HG03520 (cell line): ENCODE measurements around the gene ESYT2.

Source experiments
- ATAC-seq: cut with Tn5 transposase; IDR thresholded peaks from one replicate; pipeline ENCODE4 v1.9.1; 2021; ENCODE audit warnings: mild to moderate bottlenecking, moderate library complexity; ENCODE audit not compliant: unreplicated experiment

Gene ESYT2

GRCh38 chr7:158827411-158828132, 1.7 kb downstream of the ESYT2 start:
- ATAC-seq = no peak

- ATAC-seq = no peak
Measured at GRCh38 chr7:158825628-158826289, 3.5 kb downstream of the ESYT2 start.

- ATAC-seq = peak; percentile 71
Measured at GRCh38 chr7:158824028-158824427, 5.3 kb downstream of the ESYT2 start.

GRCh38 chr7:158821171-158822031, 7.9 kb downstream of the ESYT2 start:
- ATAC-seq = no peak

- no peak for ATAC-seq
Measured at GRCh38 chr7:158820656-158821055, 8.7 kb downstream of the ESYT2 start.

- ATAC-seq = no peak
Measured at GRCh38 chr7:158819571-158820203, 9.6 kb downstream of the ESYT2 start.

GRCh38 chr7:158818325-158819213, 10.7 kb downstream of the ESYT2 start:
- ATAC-seq = peak; percentile 91

GRCh38 chr7:158816995-158817394, 12.3 kb downstream of the ESYT2 start:
- no peak for ATAC-seq

- no peak for ATAC-seq
Measured at GRCh38 chr7:158816271-158816670, 13.0 kb downstream of the ESYT2 start.

- no peak for ATAC-seq
Measured at GRCh38 chr7:158815800-158816128, 13.5 kb downstream of the ESYT2 start.

GRCh38 chr7:158815083-158815799, 14.1 kb downstream of the ESYT2 start:
- ATAC-seq = no peak

GRCh38 chr7:158814637-158815036, 14.7 kb downstream of the ESYT2 start:
- no peak for ATAC-seq

- no peak for ATAC-seq
Measured at GRCh38 chr7:158812684-158813083, 16.6 kb downstream of the ESYT2 start.

- no peak for ATAC-seq
Measured at GRCh38 chr7:158811894-158812293, 17.4 kb downstream of the ESYT2 start.

- ATAC-seq = no peak
Measured at GRCh38 chr7:158811461-158811860, 17.8 kb downstream of the ESYT2 start.

- ATAC-seq = no peak
Measured at GRCh38 chr7:158810846-158811245, 18.5 kb downstream of the ESYT2 start.

- ATAC-seq = peak; percentile 89
Measured at GRCh38 chr7:158809596-158809995, 19.7 kb downstream of the ESYT2 start.

- no peak for ATAC-seq
Measured at GRCh38 chr7:158808126-158808525, 21.2 kb downstream of the ESYT2 start.

- no peak for ATAC-seq
Measured at GRCh38 chr7:158805937-158806336, 23.4 kb downstream of the ESYT2 start.

GRCh38 chr7:158805414-158805813, 23.9 kb downstream of the ESYT2 start:
- no peak for ATAC-seq
